Spleen (tissue), 7 donors: ENCODE measurements around the gene MALT1.

Experiments used
- POLR2A ChIP-seq, 3 donors: fragments of 450-650 bp; IDR thresholded peaks; one replicate each; pipeline ENCODE4 v1.5.1; 2017; ENCODE audit warnings: antibody characterized with exemption in 3 of 3, mild to moderate bottlenecking in 1 of 3
- TF ChIP-seq, protein P1 (sequence below), 11 experiments: fragments of 200-600 bp in 7 of 11; fragments of 450-650 bp in 4 of 11; sonication (generic) in 4 of 11; IDR thresholded peaks in 8 of 11; conservative IDR thresholded peaks in 3 of 11; 1 replicate in 7 of 11; 2 replicates in 4 of 11; pipeline versions ENCODE4 v1.4.0 to v1.8.0; 2016 to 2021; ENCODE audit warnings: antibody characterized with exemption in 11 of 11, inconsistent platforms in 4 of 11, mild to moderate bottlenecking in 1 of 11
- donor health status: DM: no; HTN: no; CAD: no; lungs with moderate emphysema.
- donor health status: DM: no; HTN: no; CAD: no.
- donor health status: DM: no; HTN: no; CAD: no.

DNA sequence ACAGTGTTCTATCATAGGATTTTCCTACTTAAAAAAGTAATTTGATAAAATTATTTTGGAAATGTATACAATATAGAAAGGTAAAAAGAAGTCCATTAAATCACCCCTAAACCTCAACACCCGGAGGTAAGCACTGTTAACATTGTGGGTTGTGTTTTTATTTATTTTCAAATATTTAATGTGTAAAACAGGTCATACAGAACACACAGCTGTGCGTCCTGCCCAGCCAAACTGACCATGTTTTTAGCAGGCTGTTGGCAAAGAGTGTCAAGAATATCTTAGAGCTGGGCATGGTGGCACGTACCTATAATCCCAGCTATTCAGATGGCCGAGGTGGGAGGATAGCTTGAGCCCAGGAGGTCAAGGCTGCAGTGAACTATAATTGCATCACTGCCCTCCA, 114.6 kb downstream of the MALT1 start:
- TF ChIP-seq, protein P1, sequence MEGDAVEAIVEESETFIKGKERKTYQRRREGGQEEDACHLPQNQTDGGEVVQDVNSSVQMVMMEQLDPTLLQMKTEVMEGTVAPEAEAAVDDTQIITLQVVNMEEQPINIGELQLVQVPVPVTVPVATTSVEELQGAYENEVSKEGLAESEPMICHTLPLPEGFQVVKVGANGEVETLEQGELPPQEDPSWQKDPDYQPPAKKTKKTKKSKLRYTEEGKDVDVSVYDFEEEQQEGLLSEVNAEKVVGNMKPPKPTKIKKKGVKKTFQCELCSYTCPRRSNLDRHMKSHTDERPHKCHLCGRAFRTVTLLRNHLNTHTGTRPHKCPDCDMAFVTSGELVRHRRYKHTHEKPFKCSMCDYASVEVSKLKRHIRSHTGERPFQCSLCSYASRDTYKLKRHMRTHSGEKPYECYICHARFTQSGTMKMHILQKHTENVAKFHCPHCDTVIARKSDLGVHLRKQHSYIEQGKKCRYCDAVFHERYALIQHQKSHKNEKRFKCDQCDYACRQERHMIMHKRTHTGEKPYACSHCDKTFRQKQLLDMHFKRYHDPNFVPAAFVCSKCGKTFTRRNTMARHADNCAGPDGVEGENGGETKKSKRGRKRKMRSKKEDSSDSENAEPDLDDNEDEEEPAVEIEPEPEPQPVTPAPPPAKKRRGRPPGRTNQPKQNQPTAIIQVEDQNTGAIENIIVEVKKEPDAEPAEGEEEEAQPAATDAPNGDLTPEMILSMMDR (IDR thresholded peaks at IDR 0.05 in 8 of 11, conservative IDR thresholded peaks at IDR 0.05 in 3 of 11), result no peak
- TF ChIP-seq POLR2A (IDR thresholded peaks at IDR 0.05), result no peak
